Spleen (tissue), 7 donors: ENCODE results near the gene FAM204A.

Experiments
- POLR2A ChIP-seq, 3 donors: fragments of 450-650 bp; IDR thresholded peaks; one replicate each; pipeline ENCODE4 v1.5.1; 2017; ENCODE audit warnings: antibody characterized with exemption in 3 of 3, mild to moderate bottlenecking in 1 of 3
- POLR2AphosphoS5 ChIP-seq, 3 donors: sonication (generic); formaldehyde crosslinking; IDR thresholded peaks; one replicate each; pipeline ENCODE4 v1.5.1; 2017; ENCODE audit warnings: antibody characterized with exemption in 3 of 3
- TF ChIP-seq, protein P1 (sequence below), 11 experiments: fragments of 200-600 bp in 7 of 11; fragments of 450-650 bp in 4 of 11; sonication (generic) in 4 of 11; IDR thresholded peaks in 8 of 11; conservative IDR thresholded peaks in 3 of 11; 1 replicate in 7 of 11; 2 replicates in 4 of 11; pipeline versions ENCODE4 v1.4.0 to v1.8.0; 2016 to 2021; ENCODE audit warnings: antibody characterized with exemption in 11 of 11, inconsistent platforms in 4 of 11, mild to moderate bottlenecking in 1 of 11
- donor health status: DM: no; HTN: no; CAD: no; lungs with moderate emphysema.
- donor health status: DM: no; HTN: no; CAD: no.
- donor health status: DM: no; HTN: no; CAD: no.

DNA sequence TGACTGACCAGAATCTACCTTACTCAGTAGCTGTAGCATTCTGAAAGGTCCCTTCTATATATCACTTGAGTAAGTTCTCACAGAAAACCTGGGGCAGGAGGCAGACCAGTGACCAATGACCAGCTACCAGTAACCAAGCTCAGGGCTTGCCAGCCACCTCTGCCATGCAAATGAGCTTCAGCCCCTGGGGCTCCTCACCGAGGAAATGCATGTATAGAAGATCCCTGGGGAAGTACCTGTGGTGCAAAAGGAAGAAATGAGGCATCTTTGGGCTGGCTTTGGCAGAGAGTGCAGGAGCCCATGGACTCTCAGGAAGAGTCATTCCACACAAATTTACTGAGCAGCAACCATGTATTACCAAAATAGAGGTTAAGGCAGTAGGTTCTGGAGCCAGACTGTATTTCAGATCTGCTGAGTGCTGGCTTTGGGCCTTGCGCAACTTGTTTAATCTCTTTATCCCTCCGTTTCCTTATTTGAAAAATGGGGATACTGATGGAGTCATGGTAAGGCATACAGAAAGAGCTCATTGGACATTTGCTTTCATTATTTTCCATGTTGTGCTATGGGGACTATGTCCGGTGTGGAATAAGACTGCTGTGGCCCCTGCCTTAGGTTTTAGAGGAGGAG lies 41.1 kb upstream of the FAM204A start:
- TF ChIP-seq POLR2A (IDR thresholded peaks at IDR 0.05) (no peak), POLR2AphosphoS5 (IDR thresholded peaks at IDR 0.05) (no peak)
- TF ChIP-seq, protein P1, sequence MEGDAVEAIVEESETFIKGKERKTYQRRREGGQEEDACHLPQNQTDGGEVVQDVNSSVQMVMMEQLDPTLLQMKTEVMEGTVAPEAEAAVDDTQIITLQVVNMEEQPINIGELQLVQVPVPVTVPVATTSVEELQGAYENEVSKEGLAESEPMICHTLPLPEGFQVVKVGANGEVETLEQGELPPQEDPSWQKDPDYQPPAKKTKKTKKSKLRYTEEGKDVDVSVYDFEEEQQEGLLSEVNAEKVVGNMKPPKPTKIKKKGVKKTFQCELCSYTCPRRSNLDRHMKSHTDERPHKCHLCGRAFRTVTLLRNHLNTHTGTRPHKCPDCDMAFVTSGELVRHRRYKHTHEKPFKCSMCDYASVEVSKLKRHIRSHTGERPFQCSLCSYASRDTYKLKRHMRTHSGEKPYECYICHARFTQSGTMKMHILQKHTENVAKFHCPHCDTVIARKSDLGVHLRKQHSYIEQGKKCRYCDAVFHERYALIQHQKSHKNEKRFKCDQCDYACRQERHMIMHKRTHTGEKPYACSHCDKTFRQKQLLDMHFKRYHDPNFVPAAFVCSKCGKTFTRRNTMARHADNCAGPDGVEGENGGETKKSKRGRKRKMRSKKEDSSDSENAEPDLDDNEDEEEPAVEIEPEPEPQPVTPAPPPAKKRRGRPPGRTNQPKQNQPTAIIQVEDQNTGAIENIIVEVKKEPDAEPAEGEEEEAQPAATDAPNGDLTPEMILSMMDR (IDR thresholded peaks at IDR 0.05 in 8 of 11, conservative IDR thresholded peaks at IDR 0.05 in 3 of 11) = no peak
